NCI-H510A (cell line): ENCODE data around the gene SDHAF3.
"Not testable (repeated sequence)": the region's sequence is repeated elsewhere in the genome, so short reads cannot be mapped to it uniquely, and the experiment has no call there.

Source experiments
- DNase-seq: peaks from one replicate; lab custom pipeline; 2025; lab: John Stamatoyannopoulos, UW

Gene SDHAF3

GRCh38 chr7:97117372-97118188 is at the start of gene SDHAF3:
SDHAF3 (plus strand) TSS chr7:97117698; CDS start chr7:97117724, 26 bp downstream.
- DNase-seq: peak; percentile 87

GRCh38 chr7:97072025-97072424 is 45.5 kb upstream of the SDHAF3 start:
- not testable (repeated sequence) for DNase-seq

GRCh38 chr7:97075928-97076327 is 41.6 kb upstream of the SDHAF3 start:
- no peak for DNase-seq

GRCh38 chr7:97078023-97078969 is 39.2 kb upstream of the SDHAF3 start:
- DNase-seq: no peak

- no peak for DNase-seq
These were observed 38.2 kb upstream of the SDHAF3 start for GRCh38 chr7:97079300-97079699.

GRCh38 chr7:97081521-97082300 is 35.8 kb upstream of the SDHAF3 start:
- DNase-seq: no peak

- DNase-seq: no peak
These were observed 29.1 kb upstream of the SDHAF3 start for GRCh38 chr7:97088364-97088763.

GRCh38 chr7:97089771-97090170 is 27.7 kb upstream of the SDHAF3 start:
- no peak for DNase-seq

GRCh38 chr7:97090761-97091353 is 26.6 kb upstream of the SDHAF3 start:
- DNase-seq: no peak

GRCh38 chr7:97094284-97094930 is 23.1 kb upstream of the SDHAF3 start:
- DNase-seq: no peak

GRCh38 chr7:97096037-97096436 is 21.5 kb upstream of the SDHAF3 start:
- no peak for DNase-seq

GRCh38 chr7:97096661-97097060 is 20.8 kb upstream of the SDHAF3 start:
- DNase-seq: no peak

GRCh38 chr7:97104719-97105238 is 12.7 kb upstream of the SDHAF3 start:
- DNase-seq: no peak

- no peak for DNase-seq
These were observed 10.2 kb upstream of the SDHAF3 start for GRCh38 chr7:97107192-97107800.

- DNase-seq: no peak
These were observed 1.2 kb upstream of the SDHAF3 start for GRCh38 chr7:97116308-97116707.

- no peak for DNase-seq
These were observed 495 bp upstream of the SDHAF3 start for GRCh38 chr7:97117035-97117371.

- DNase-seq: no peak
These were observed 914 bp downstream of the SDHAF3 start for GRCh38 chr7:97118306-97118917.

- DNase-seq: no peak
These were observed 2.2 kb downstream of the SDHAF3 start for GRCh38 chr7:97119747-97120146.

GRCh38 chr7:97120713-97121457 is 3.4 kb downstream of the SDHAF3 start:
- DNase-seq: no peak
